Fibroblast of skin of abdomen (primary cell): ENCODE results near the gene MANF.
"Not testable (repeated sequence)": the region's sequence is repeated elsewhere in the genome, so short reads cannot be mapped to it uniquely, and the experiment has no call there.

Experiments
- DNase-seq: peaks from one replicate; pipeline ENCODE4 v3.0.0-alpha.2; 2013

Gene MANF

GRCh38 chr3:51373658-51374421, 11.3 kb upstream of the MANF start:
- DNase-seq, result no peak

- no peak for DNase-seq
Observed at GRCh38 chr3:51374456-51374855, 10.6 kb upstream of the MANF start.

GRCh38 chr3:51375136-51375535, 10.0 kb upstream of the MANF start:
- no peak for DNase-seq

- no peak for DNase-seq
Observed at GRCh38 chr3:51375571-51375970, 9.5 kb upstream of the MANF start.

- no peak for DNase-seq
Observed at GRCh38 chr3:51378065-51378464, 7.0 kb upstream of the MANF start.

GRCh38 chr3:51378726-51379125, 6.4 kb upstream of the MANF start:
- no peak for DNase-seq

GRCh38 chr3:51379301-51379700, 5.8 kb upstream of the MANF start:
- no peak for DNase-seq

GRCh38 chr3:51379746-51380455, 5.2 kb upstream of the MANF start:
- no peak for DNase-seq

GRCh38 chr3:51380601-51381332, 4.3 kb upstream of the MANF start:
- no peak for DNase-seq

GRCh38 chr3:51381333-51381705, 3.8 kb upstream of the MANF start:
- DNase-seq, result no peak

- DNase-seq, result no peak
Observed at GRCh38 chr3:51382076-51382745, 2.9 kb upstream of the MANF start.

- DNase-seq, result no peak
Observed at GRCh38 chr3:51382947-51383578, 2.0 kb upstream of the MANF start.

GRCh38 chr3:51384055-51384725, 901 bp upstream of the MANF start:
- DNase-seq, result no peak

GRCh38 chr3:51385621-51386091, 565 bp downstream of the MANF start:
- DNase-seq, result no peak

- DNase-seq, result no peak
Observed at GRCh38 chr3:51386159-51386851, 1.2 kb downstream of the MANF start.

GRCh38 chr3:51386852-51387229, 1.8 kb downstream of the MANF start:
- no peak for DNase-seq

- not testable (repeated sequence) for DNase-seq
Observed at GRCh38 chr3:51387281-51387680, 2.2 kb downstream of the MANF start.

GRCh38 chr3:51388286-51389029, 3.4 kb downstream of the MANF start:
- DNase-seq, result no peak

- peak; percentile 48 for DNase-seq
Observed at GRCh38 chr3:51389423-51390183, 4.5 kb downstream of the MANF start.
